Smooth muscle cell (in vitro differentiated cells): ENCODE data around the gene GPSM1. TPM values are rescaled to one million over a fixed set of nuclear protein-coding genes. Genes with fewer than 3 reads are reported as not detected.

ENCODE experiments used
- DNase-seq: peaks from one replicate; lab custom pipeline; 2025; ENCODE audit not compliant: unreplicated experiment; lab: John Stamatoyannopoulos, UW
- H2AFZ ChIP-seq: fragments of 200-600 bp; sonication (generic); 2 replicates; pipeline ENCODE4 v1.6.0; 2016; ENCODE audit warnings: antibody characterized with exemption, low read depth, mild to moderate bottlenecking
- H3F3A ChIP-seq: fragments of 200-600 bp; sonication (generic); 2 replicates; pipeline ENCODE4 v1.6.0; 2017; ENCODE audit warnings: antibody characterized with exemption, low read depth
- H3K27ac ChIP-seq: fragments of 200-600 bp; sonication (generic); 2 replicates; pipeline ENCODE4 v1.5.1; 2016; ENCODE audit warnings: low read depth, mild to moderate bottlenecking
- H3K27me3 ChIP-seq: fragments of 200-600 bp; sonication (generic); 2 replicates; pipeline ENCODE4 v1.6.1; 2016; ENCODE audit warnings: low read depth, mild to moderate bottlenecking
- H3K36me3 ChIP-seq: fragments of 200-600 bp; sonication (generic); 2 replicates; pipeline ENCODE4 v1.5.1; 2016; ENCODE audit warnings: low read depth
- H3K4me1 ChIP-seq: fragments of 200-600 bp; sonication (generic); 2 replicates; pipeline ENCODE4 v1.5.1; 2016; ENCODE audit warnings: low read depth
- H3K4me2 ChIP-seq: fragments of 200-600 bp; sonication (generic); 2 replicates; pipeline ENCODE4 v1.6.0; 2016; ENCODE audit warnings: mild to moderate bottlenecking
- H3K4me3 ChIP-seq: fragments of 200-600 bp; sonication (generic); 2 replicates; pipeline ENCODE4 v1.5.1; 2016; ENCODE audit warnings: mild to moderate bottlenecking
- H3K79me2 ChIP-seq: fragments of 200-600 bp; sonication (generic); 2 replicates; pipeline ENCODE4 v1.6.0; 2016; ENCODE audit warnings: low read depth, mild to moderate bottlenecking
- H3K9ac ChIP-seq: fragments of 200-600 bp; sonication (generic); 2 replicates; pipeline ENCODE4 v1.6.0; 2016; ENCODE audit warnings: low read depth
- H3K9me3 ChIP-seq: fragments of 200-600 bp; sonication (generic); replicated peaks from 2 replicates; pipeline ENCODE4 v1.5.1; 2016; ENCODE audit warnings: low read depth
- H4K20me1 ChIP-seq: fragments of 200-600 bp; sonication (generic); 2 replicates; pipeline ENCODE4 v1.6.0; 2016; ENCODE audit warnings: low read depth
- CTCF ChIP-seq: fragments of 200-600 bp; sonication (generic); IDR thresholded peaks from 2 replicates; pipeline ENCODE4 v1.5.1; 2017; ENCODE audit warnings: borderline replicate concordance, mild to moderate bottlenecking, antibody characterized with exemption; ENCODE audit not compliant: insufficient read depth, poor library complexity, severe bottlenecking
- WGBS: methylation state at CpG from one replicate; pipeline ENCODE4 v1.1.7; 2016; ENCODE audit warnings: low lambda C conversion rate; 5-methylcytosine and 5-hydroxymethylcytosine counted together
- polyA plus RNA-seq: library from polyadenylated mRNA; unstranded; fragments of >200 nt; fragmentation: Nextera tagmentation; extraction: Ambion mirVana; gene quantifications from 2 replicates; pipeline ENCODE4 v1.2.1, GENCODE V29; 2016
- total RNA-seq: library from RNA; depleted of rRNA; stranded (reverse); fragments of >200 nt; gene quantifications from 2 replicates; pipeline ENCODE4 v1.2.3, GENCODE V29; 2014

Gene GPSM1
- total and polyA plus RNA-seq, 2 experiments from 2014 or later = 21.1 to 45.9 TPM

DNA sequence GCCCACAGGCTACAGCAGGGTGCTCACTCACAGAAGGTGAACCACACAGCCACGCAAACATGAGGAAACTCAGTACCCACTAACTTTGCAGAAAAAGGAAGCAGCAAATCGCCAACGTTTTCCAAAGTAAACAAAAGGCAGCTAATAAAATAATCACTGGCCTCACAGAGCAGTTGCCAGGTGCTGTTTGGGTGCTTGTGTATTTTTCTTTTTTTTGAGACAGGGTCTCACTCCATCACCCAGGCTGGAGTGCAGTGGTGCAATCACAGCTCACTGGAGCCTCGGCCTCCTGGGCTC is 68.8 kb downstream of the GPSM1 start:
- no peak overlapping the region for H2AFZ ChIP-seq
- DNase-seq = no peak
- no peak overlapping the region for H3K4me3 ChIP-seq
- no peaks in the 10 kb centered on the region for H3K27me3 ChIP-seq
- H3K36me3 ChIP-seq = peaks cover 3% of the 10 kb centered on the region
- H4K20me1 ChIP-seq = peaks cover 15% of the 10 kb centered on the region
- TF ChIP-seq CTCF = no peak
- no peak overlapping the region for H3K4me2 ChIP-seq
- no peak overlapping the region for H3K27ac ChIP-seq
- H3K79me2 ChIP-seq = peaks cover 21% of the 10 kb centered on the region
- no peaks in the 10 kb centered on the region for H3F3A ChIP-seq
- peaks cover 7% of the 10 kb centered on the region for H3K4me1 ChIP-seq
- no peaks in the 10 kb centered on the region for H3K9me3 ChIP-seq
- WGBS = 97% methylated on average over 4 of the region's 4 CpGs
- no peak overlapping the region for H3K9ac ChIP-seq

DNA sequence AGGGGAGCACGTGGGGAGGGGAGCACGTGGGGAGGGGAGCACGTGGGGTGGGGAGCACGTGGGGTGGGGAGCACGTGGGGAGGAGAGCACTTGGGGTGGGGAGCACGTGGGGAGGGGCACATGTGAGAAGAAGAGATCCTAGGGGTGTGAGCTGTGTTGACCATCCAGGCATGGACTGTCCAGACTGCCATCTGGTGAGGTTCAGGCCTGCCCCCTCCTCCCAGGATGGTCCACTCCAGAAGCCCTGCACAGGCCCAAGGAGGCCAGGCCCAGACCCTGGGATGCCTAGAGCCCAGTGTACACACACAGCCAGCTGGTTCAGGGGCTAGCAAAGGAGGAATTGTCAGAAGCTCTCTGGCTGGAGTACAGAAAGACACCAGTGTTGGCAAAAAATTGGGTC is 70.3 kb downstream of the GPSM1 start:
- Histone ChIP-seq H4K20me1 (peaks cover 15% of the 10 kb centered on the region), H3K9ac (no peak overlapping the region), H3K9me3 (no peaks in the 10 kb centered on the region), H3K4me3 (no peak overlapping the region), H2AFZ (no peak overlapping the region), H3K79me2 (peaks cover 21% of the 10 kb centered on the region), H3F3A (peaks cover 7% of the 10 kb centered on the region), H3K27ac (no peak overlapping the region), H3K4me1 (peaks cover 7% of the 10 kb centered on the region), H3K36me3 (no peaks in the 10 kb centered on the region), H3K27me3 (no peaks in the 10 kb centered on the region), H3K4me2 (no peak overlapping the region)
- no peak for DNase-seq
- no peak for TF ChIP-seq CTCF
- no CpG with 5 or more reads among the region's 6 CpGs for WGBS

- H3K9me3 ChIP-seq = no peaks in the 10 kb centered on the region
- H2AFZ ChIP-seq = no peak overlapping the region
- no peaks in the 10 kb centered on the region for H3K36me3 ChIP-seq
- TF ChIP-seq CTCF = no peak
- H3F3A ChIP-seq = peaks cover 7% of the 10 kb centered on the region
- H3K27me3 ChIP-seq = no peaks in the 10 kb centered on the region
- H3K9ac ChIP-seq = no peak overlapping the region
- no peak overlapping the region for H3K27ac ChIP-seq
- peaks cover 7% of the 10 kb centered on the region for H3K4me1 ChIP-seq
- H3K4me3 ChIP-seq = no peak overlapping the region
- WGBS = 98% methylated on average over 12 of the region's 12 CpGs
- peaks cover 21% of the 10 kb centered on the region for H3K79me2 ChIP-seq
- H4K20me1 ChIP-seq = peaks cover 15% of the 10 kb centered on the region
- no peak overlapping the region for H3K4me2 ChIP-seq
- DNase-seq = no peak
Measured at GRCh38 chr9:136398286-136398685, 70.9 kb downstream of the GPSM1 start.

DNA sequence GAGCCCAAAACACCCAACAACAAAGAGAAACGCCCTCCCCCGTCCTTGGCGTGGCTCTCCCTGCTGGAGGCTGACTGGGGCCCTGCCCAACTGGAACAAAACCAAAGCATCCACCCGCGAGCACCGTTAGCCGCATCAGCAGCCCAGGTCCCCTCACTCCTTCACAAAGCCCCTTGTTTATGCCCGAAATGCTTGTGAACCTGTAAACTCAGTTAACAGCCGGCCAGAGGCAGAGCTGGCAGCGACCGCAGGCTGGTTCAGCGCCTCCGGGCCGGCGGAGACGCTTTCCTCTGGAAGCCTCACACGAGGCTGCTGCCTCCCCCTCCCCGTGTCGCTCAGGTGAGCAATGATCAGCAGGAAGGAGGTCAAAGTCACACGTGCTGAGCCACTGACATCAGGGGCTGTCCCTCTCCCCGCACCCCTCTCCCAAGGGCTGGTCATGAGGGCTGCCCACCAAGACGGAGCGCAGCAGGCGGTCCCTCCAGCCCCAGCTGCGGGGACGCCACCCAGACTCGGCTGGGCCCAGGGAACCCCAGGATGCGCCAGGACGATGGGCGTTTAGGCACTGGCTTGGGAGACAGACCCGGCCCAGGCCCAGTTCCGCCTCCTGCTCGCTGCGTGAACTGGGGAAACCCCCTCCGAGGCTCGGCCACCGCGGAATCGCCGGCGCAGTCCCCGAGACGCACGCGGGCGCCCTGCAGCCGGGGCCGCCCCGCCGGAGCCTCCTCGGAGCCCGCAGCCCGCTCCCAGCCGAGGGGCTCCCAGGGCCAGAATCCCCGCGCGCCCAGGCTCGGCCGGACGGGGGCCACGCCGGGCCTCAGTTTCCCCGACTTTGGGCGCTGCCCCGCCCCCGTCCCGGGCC is 72.1 kb downstream of the GPSM1 start:
- no peaks in the 10 kb centered on the region for H3K27me3 ChIP-seq
- TF ChIP-seq CTCF = no peak
- peak overlapping the region; percentile 100 for H3K4me2 ChIP-seq
- H3K4me1 ChIP-seq = peaks cover 7% of the 10 kb centered on the region
- H3F3A ChIP-seq = peaks cover 7% of the 10 kb centered on the region
- H3K4me3 ChIP-seq = peak overlapping the region; percentile 95
- peak overlapping the region; percentile 33 for H3K27ac ChIP-seq
- no peaks in the 10 kb centered on the region for H3K36me3 ChIP-seq
- peak overlapping the region; percentile 86 for H3K9ac ChIP-seq
- DNase-seq = no peak
- 4% methylated on average over 61 of the region's 67 CpGs for whole genome bisulfite sequencing
- H3K79me2 ChIP-seq = peaks cover 21% of the 10 kb centered on the region
- H3K9me3 ChIP-seq = no peaks in the 10 kb centered on the region
- peak overlapping the region; percentile 80 for H2AFZ ChIP-seq
- peaks cover 15% of the 10 kb centered on the region for H4K20me1 ChIP-seq
